HepG2 (cell line): ENCODE results near the gene UNC5CL. TPM values are rescaled to one million over a fixed set of nuclear protein-coding genes. Genes with fewer than 3 reads are reported as not detected.
A peak's percentile ranks its signal among the peaks of the same experiment; 100 is the strongest.

ENCODE experiments used
- CENPX ChIP-seq: sonication (generic); formaldehyde crosslinking; IDR thresholded peaks from 2 replicates; pipeline ENCODE4 v1.9.0; 2021; ENCODE audit warnings: mild to moderate bottlenecking, missing genetic modification reagents, moderate library complexity
- FIP1L1 ChIP-seq: fragments of 200-400 bp; formaldehyde crosslinking; IDR thresholded peaks from 2 replicates; pipeline ENCODE4 v1.6.1; 2018; ENCODE audit warnings: low read depth, mild to moderate bottlenecking, low read length, moderate library complexity, borderline replicate concordance; ENCODE audit not compliant: insufficient read depth
- GTF3A ChIP-seq: sonication (generic); formaldehyde crosslinking; conservative IDR thresholded peaks from 2 replicates; pipeline ENCODE4 v1.4.0; 2020; ENCODE audit warnings: mild to moderate bottlenecking, missing genetic modification reagents
- HDAC6 ChIP-seq: fragments of 200-600 bp; sonication (generic); IDR thresholded peaks from 2 replicates; pipeline ENCODE4 v1.7.0; 2017; ENCODE audit warnings: mild to moderate bottlenecking, antibody characterized with exemption, low read length, low read depth
- NR3C1 ChIP-seq: sonication (generic); formaldehyde crosslinking; IDR thresholded peaks from 2 replicates; pipeline ENCODE4 v1.4.0; 2020; ENCODE audit warnings: missing genetic modification reagents
- PAX8 ChIP-seq: sonication (generic); formaldehyde crosslinking; IDR thresholded peaks from 2 replicates; pipeline ENCODE4 v1.8.0; 2022; ENCODE audit warnings: mild to moderate bottlenecking, missing genetic modification reagents, borderline replicate concordance
- RAD51 ChIP-seq: fragments of 450-650 bp; IDR thresholded peaks from 2 replicates; pipeline ENCODE4 v1.6.1; 2016; ENCODE audit warnings: borderline replicate concordance
- SRSF4 ChIP-seq: fragments of 200-400 bp; formaldehyde crosslinking; IDR thresholded peaks from one replicate; pipeline ENCODE4 v1.6.1; 2018; ENCODE audit warnings: mild to moderate bottlenecking, low read depth, low read length, moderate library complexity; ENCODE audit not compliant: poor library complexity, severe bottlenecking
- ZNF142 ChIP-seq: sonication (generic); formaldehyde crosslinking; IDR thresholded peaks from 2 replicates; pipeline ENCODE4 v1.4.0; 2020; ENCODE audit warnings: missing genetic modification reagents
- ZNF207 ChIP-seq: fragments of 450-650 bp; IDR thresholded peaks from 2 replicates; pipeline ENCODE4 v1.6.1; 2016; ENCODE audit warnings: antibody characterized with exemption, borderline replicate concordance
- ZNF430 ChIP-seq: sonication (generic); formaldehyde crosslinking; IDR thresholded peaks from 2 replicates; pipeline ENCODE4 v1.9.0; 2021; ENCODE audit warnings: mild to moderate bottlenecking, missing genetic modification reagents
- ZNF432 ChIP-seq: sonication (generic); formaldehyde crosslinking; IDR thresholded peaks from 2 replicates; pipeline ENCODE4 v1.5.0; 2020; ENCODE audit warnings: missing genetic modification reagents, mild to moderate bottlenecking, borderline replicate concordance
- ZNF616 ChIP-seq: sonication (generic); formaldehyde crosslinking; IDR thresholded peaks from 2 replicates; pipeline ENCODE4 v1.5.0; 2020; ENCODE audit warnings: low read depth, mild to moderate bottlenecking, missing genetic modification reagents
- ZNF773 ChIP-seq: sonication (generic); formaldehyde crosslinking; IDR thresholded peaks from 2 replicates; pipeline ENCODE4 v1.4.0; 2020; ENCODE audit warnings: missing genetic modification reagents, borderline replicate concordance
- ZNF83 ChIP-seq: sonication (generic); formaldehyde crosslinking; IDR thresholded peaks from 2 replicates; pipeline ENCODE4 v1.4.0; 2020; ENCODE audit warnings: missing genetic modification reagents, mild to moderate bottlenecking, borderline replicate concordance
- ZNF891 ChIP-seq: sonication (generic); formaldehyde crosslinking; IDR thresholded peaks from 2 replicates; pipeline ENCODE4 v1.5.0; 2020; ENCODE audit warnings: mild to moderate bottlenecking, missing genetic modification reagents
- ZSCAN12 ChIP-seq: sonication (generic); formaldehyde crosslinking; IDR thresholded peaks from 2 replicates; pipeline ENCODE4 v1.9.0; 2021; ENCODE audit warnings: mild to moderate bottlenecking, missing genetic modification reagents
- ZZZ3 ChIP-seq: sonication (generic); formaldehyde crosslinking; IDR thresholded peaks from 2 replicates; pipeline ENCODE4 v1.4.0; 2020; ENCODE audit warnings: missing genetic modification reagents, mild to moderate bottlenecking, borderline replicate concordance
- polyA plus RNA-seq, 8 experiments: library from polyadenylated mRNA; depleted of rRNA in 3 of 8; stranded (reverse) in 7 of 8; unstranded in 1 of 8; fragments of >200 nt; fragmentation: Illumina TruSeq in 4 of 8; extraction: Trizol in 4 of 8; gene quantifications; 2 replicates each; pipeline versions ENCODE4 v1.2.1 to v1.2.3, GENCODE V29; 2011 to 2016; ENCODE audit warnings: low read depth in 4 of 8, missing spikeins in 1 of 8, mixed read lengths in 1 of 8; ENCODE audit not compliant: insufficient read depth in 1 of 8
- total RNA-seq, 5 experiments: library from RNA; depleted of rRNA; stranded (reverse); fragments of >200 nt; fragmentation: Illumina TruSeq; extraction: Trizol; gene quantifications; 2 replicates each; pipeline ENCODE4 v1.2.3, GENCODE V29; 2016; ENCODE audit warnings: low read depth in 1 of 5
- TF ChIP-seq, protein P1 (sequence below): sonication (generic); formaldehyde crosslinking; conservative IDR thresholded peaks from 2 replicates; pipeline ENCODE4 v1.4.0; 2020; ENCODE audit warnings: mild to moderate bottlenecking, missing genetic modification reagents, moderate library complexity
- TF ChIP-seq, protein P2 (sequence below): IDR thresholded peaks from 2 replicates; pipeline ENCODE4 v1.6.1; 2016; ENCODE audit warnings: mild to moderate bottlenecking, missing biosample characterization, missing genetic modification reagents

UNC5CL gene
- total and polyA plus RNA-seq, 2 of the 13 experiments (the other 11 are each of a cell fraction or from before 2014, with no cell fraction given) = 2.4 to 2.5 TPM

DNA sequence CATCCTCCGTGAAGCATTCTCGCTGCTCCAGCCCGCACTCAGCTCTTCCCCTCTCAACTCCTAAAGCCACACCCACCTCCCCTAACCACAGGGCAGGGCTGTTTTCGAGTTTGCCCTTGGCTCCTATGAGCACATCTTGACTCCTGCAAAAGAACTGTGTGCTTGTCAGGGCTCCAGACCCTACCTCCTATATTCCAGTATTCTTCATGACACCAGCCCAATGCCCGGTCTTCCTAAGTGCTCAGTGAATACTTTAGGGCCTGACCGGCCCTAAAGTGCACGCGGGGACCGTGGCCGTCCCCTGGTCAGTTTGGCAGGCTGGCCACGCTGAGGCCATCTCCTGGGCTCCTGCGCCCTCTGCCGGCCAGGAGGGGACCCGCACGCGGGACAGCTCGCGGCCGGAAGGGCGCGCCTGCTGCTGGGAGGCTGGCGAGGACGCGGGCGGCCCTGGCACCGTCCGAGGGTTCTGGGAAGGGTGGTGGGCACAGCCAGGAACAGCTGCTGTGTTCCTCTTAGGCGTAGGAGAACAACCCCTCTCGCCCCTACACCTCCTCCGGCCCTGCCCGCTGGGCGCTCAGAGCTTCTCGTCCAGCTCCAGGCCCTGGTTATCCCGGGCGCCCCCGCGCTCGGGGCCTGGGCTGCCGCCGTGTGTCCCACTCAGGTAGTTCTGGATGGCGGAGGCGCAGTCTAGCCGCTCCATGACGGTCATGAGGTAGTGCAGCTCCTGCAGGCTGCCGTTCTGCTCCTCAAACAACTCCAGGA lies 11.0 kb downstream of the UNC5CL start (continued):
- peak; percentile 60; the same call in 1 of the 2 replicates for TF ChIP-seq ZNF142 (CRISPR knock-in tag)
- TF ChIP-seq ZNF432 = no peak
- no peak for TF ChIP-seq ZNF616
- TF ChIP-seq CENPX (CRISPR knock-in tag) = no peak
- peak; percentile 95 for TF ChIP-seq ZNF891 (CRISPR knock-in tag)
- TF ChIP-seq, protein P1, sequence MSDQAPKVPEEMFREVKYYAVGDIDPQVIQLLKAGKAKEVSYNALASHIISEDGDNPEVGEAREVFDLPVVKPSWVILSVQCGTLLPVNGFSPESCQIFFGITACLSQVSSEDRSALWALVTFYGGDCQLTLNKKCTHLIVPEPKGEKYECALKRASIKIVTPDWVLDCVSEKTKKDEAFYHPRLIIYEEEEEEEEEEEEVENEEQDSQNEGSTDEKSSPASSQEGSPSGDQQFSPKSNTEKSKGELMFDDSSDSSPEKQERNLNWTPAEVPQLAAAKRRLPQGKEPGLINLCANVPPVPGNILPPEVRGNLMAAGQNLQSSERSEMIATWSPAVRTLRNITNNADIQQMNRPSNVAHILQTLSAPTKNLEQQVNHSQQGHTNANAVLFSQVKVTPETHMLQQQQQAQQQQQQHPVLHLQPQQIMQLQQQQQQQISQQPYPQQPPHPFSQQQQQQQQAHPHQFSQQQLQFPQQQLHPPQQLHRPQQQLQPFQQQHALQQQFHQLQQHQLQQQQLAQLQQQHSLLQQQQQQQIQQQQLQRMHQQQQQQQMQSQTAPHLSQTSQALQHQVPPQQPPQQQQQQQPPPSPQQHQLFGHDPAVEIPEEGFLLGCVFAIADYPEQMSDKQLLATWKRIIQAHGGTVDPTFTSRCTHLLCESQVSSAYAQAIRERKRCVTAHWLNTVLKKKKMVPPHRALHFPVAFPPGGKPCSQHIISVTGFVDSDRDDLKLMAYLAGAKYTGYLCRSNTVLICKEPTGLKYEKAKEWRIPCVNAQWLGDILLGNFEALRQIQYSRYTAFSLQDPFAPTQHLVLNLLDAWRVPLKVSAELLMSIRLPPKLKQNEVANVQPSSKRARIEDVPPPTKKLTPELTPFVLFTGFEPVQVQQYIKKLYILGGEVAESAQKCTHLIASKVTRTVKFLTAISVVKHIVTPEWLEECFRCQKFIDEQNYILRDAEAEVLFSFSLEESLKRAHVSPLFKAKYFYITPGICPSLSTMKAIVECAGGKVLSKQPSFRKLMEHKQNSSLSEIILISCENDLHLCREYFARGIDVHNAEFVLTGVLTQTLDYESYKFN = no peak
- 0 out of 2 replicates have a peak, but pooled peaks have one; percentile 41 for TF ChIP-seq GTF3A
- no peak for TF ChIP-seq ZSCAN12
- peak; percentile 89 for TF ChIP-seq PAX8 (CRISPR knock-in tag)
- TF ChIP-seq ZNF207 = no peak
- no peak for TF ChIP-seq ZZZ3 (CRISPR knock-in tag)
- no peak for TF ChIP-seq NR3C1 (CRISPR knock-in tag)
- no peak for TF ChIP-seq RAD51
- no peak for TF ChIP-seq ZNF773 (CRISPR knock-in tag)
- TF ChIP-seq HDAC6 = no peak
- no peak; the same call in 1 of the 2 replicates for TF ChIP-seq ZNF83 (CRISPR knock-in tag)
- TF ChIP-seq SRSF4 = no peak
- TF ChIP-seq, protein P2, sequence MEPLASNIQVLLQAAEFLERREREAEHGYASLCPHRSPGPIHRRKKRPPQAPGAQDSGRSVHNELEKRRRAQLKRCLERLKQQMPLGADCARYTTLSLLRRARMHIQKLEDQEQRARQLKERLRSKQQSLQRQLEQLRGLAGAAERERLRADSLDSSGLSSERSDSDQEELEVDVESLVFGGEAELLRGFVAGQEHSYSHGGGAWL (CRISPR knock-in tag) = no peak
- TF ChIP-seq FIP1L1 = no peak
- TF ChIP-seq ZNF430 = no peak
